Neural cell (in vitro differentiated cells): ENCODE data around the gene TSPAN17. TPM values are rescaled to one million over a fixed set of nuclear protein-coding genes. Genes with fewer than 3 reads are reported as not detected.

Experiments used
- H2AFZ ChIP-seq: fragments of 200-600, 300-800 bp; sonication (generic), shearing (Covaris generic); 2 replicates; pipeline ENCODE4 v1.6.0; 2014; ENCODE audit warnings: low read depth, mild to moderate bottlenecking, antibody characterized with exemption, low read length, moderate library complexity
- H3F3A ChIP-seq: fragments of 200-600 bp; shearing (Covaris generic); 2 replicates; pipeline ENCODE4 v1.6.1; 2016; ENCODE audit warnings: mild to moderate bottlenecking, moderate library complexity, mixed read lengths, antibody characterized with exemption, low read length; ENCODE audit not compliant: insufficient read depth, poor library complexity, severe bottlenecking
- H3K27ac ChIP-seq: fragments of 200-600, 300-800 bp; sonication (generic), shearing (Covaris generic); 2 replicates; pipeline ENCODE4 v1.5.1; 2014; ENCODE audit warnings: mild to moderate bottlenecking, low read length, moderate library complexity
- H3K27me3 ChIP-seq: fragments of 300-800, 200-600 bp; sonication (generic), shearing (Covaris generic); 2 replicates; pipeline ENCODE4 v1.6.0; 2014; ENCODE audit warnings: mild to moderate bottlenecking, low read depth, low read length, moderate library complexity; ENCODE audit not compliant: insufficient read depth
- H3K36me3 ChIP-seq: fragments of 300-800, 200-600 bp; sonication (generic), shearing (Covaris generic); 2 replicates; pipeline ENCODE4 v1.5.1; 2014; ENCODE audit warnings: mild to moderate bottlenecking, antibody characterized with exemption, low read length, moderate library complexity; ENCODE audit not compliant: insufficient read depth
- H3K4me2 ChIP-seq: fragments of 300-800, 200-600 bp; sonication (generic), shearing (Covaris generic); 2 replicates; pipeline ENCODE4 v1.6.0; 2014; ENCODE audit warnings: mild to moderate bottlenecking, low read length
- H3K4me3 ChIP-seq: fragments of 300-800, 200-600 bp; sonication (generic), shearing (Covaris generic); 2 replicates; pipeline ENCODE4 v1.5.1; 2014; ENCODE audit warnings: mild to moderate bottlenecking, low read length, moderate library complexity
- H3K79me2 ChIP-seq: fragments of 200-600 bp; shearing (Covaris generic); replicated peaks from 2 replicates; pipeline ENCODE4 v1.6.0; 2014; ENCODE audit warnings: mild to moderate bottlenecking, low read length, moderate library complexity; ENCODE audit not compliant: insufficient read depth
- H3K9ac ChIP-seq: fragments of 300-800, 200-600 bp; sonication (generic), shearing (Covaris generic); 2 replicates; pipeline ENCODE4 v1.6.1; 2016; ENCODE audit warnings: mild to moderate bottlenecking, low read length, mixed read lengths
- H3K9me2 ChIP-seq: fragments of 200-600 bp; shearing (Covaris generic); 2 replicates; pipeline ENCODE4 v1.6.1; 2016; ENCODE audit warnings: mild to moderate bottlenecking, low read length, mixed read lengths; ENCODE audit not compliant: insufficient read depth
- H3K9me3 ChIP-seq: fragments of 200-600, 300-800 bp; sonication (generic), shearing (Covaris generic); 2 replicates; pipeline ENCODE4 v1.6.1; 2016; ENCODE audit warnings: mild to moderate bottlenecking, mixed run types, low read length, moderate library complexity, mixed read lengths
- H4K20me1 ChIP-seq: fragments of 200-600 bp; shearing (Covaris generic); 2 replicates; pipeline ENCODE4 v1.6.1; 2016; ENCODE audit warnings: mild to moderate bottlenecking, mixed run types; ENCODE audit not compliant: insufficient read depth
- CTCF ChIP-seq: fragments of 450-650 bp; IDR thresholded peaks from 2 replicates; pipeline ENCODE4 v1.5.1; 2014; ENCODE audit warnings: antibody characterized with exemption, mild to moderate bottlenecking, moderate library complexity; ENCODE audit not compliant: poor library complexity, severe bottlenecking
- EP300 ChIP-seq: fragments of 450-650 bp; conservative IDR thresholded peaks from 2 replicates; pipeline ENCODE4 v1.6.1; 2014; ENCODE audit warnings: antibody characterized with exemption, mild to moderate bottlenecking, moderate library complexity; ENCODE audit not compliant: poor library complexity, severe bottlenecking
- EZH2 ChIP-seq: fragments of 200-600, 300-800 bp; shearing (Covaris generic), sonication (generic); IDR thresholded peaks from 2 replicates; pipeline ENCODE4 v1.6.1; 2014; ENCODE audit warnings: antibody characterized with exemption, low read length, borderline replicate concordance, mild to moderate bottlenecking; ENCODE audit not compliant: insufficient read depth, poor library complexity, severe bottlenecking
- MXI1 ChIP-seq: fragments of 450-650 bp; conservative IDR thresholded peaks from 2 replicates; pipeline ENCODE4 v1.6.1; 2014; ENCODE audit warnings: antibody characterized with exemption, mild to moderate bottlenecking; ENCODE audit not compliant: poor library complexity, severe bottlenecking
- POLR2AphosphoS5 ChIP-seq: IDR thresholded peaks from 2 replicates; pipeline ENCODE4 v1.6.1; 2012
- RAD21 ChIP-seq: fragments of 450-650 bp; conservative IDR thresholded peaks from 2 replicates; pipeline ENCODE4 v1.6.1; 2014; ENCODE audit warnings: antibody characterized with exemption, mild to moderate bottlenecking, moderate library complexity
- REST ChIP-seq: IDR thresholded peaks from 2 replicates; pipeline ENCODE4 v1.6.1; 2012; ENCODE audit warnings: borderline replicate concordance
- SMC3 ChIP-seq: fragments of 450-650 bp; conservative IDR thresholded peaks from 2 replicates; pipeline ENCODE4 v1.6.1; 2014; ENCODE audit warnings: antibody characterized with exemption, mild to moderate bottlenecking, moderate library complexity; ENCODE audit not compliant: poor library complexity
- TAF1 ChIP-seq: IDR thresholded peaks from 2 replicates; pipeline ENCODE4 v1.6.1; 2012; ENCODE audit warnings: low read depth
- polyA plus RNA-seq: library from polyadenylated mRNA; depleted of rRNA; stranded (reverse); fragments of >200 nt; gene quantifications from 2 replicates; pipeline ENCODE4 v1.2.3, GENCODE V29; 2014

Gene TSPAN17
- polyA plus RNA-seq, 1 donor from 2014 or later, result 66.4 TPM

DNA sequence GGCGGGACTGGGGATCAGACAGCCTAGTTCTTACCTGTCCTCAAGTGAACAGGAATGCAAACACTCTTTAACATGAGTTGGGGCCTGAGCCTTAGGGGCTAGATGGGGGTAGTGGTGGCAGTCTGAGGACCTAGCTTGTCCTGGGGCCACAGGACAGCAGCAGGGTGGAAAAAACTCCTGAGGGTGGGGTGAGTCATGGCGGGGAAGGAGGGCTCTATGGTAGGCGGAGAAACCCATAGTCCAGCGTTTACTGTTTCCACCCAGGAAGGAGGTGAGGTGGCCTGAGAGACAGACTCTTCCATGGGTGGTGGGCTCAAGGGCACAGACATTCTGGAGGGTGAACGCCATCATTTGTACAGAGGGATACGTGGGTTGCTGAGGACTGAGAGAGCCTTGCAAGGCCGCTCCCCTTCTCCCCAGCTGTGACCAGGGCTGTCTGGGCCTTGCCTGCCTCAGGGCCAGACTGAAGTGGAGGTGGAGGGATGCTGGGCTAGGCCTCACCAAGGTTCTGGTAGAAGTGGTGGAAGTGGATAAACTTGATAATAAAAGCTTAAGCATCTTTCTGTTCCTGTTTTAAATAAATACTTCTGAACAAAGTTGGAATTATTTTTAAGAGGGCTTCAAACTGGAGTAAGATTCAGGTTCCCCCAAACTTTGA lies 1.1 kb upstream of the TSPAN17 start:
- H3K4me3 ChIP-seq, result peak overlapping the region; percentile 83
- no peaks in the 10 kb centered on the region for H3K36me3 ChIP-seq
- TF ChIP-seq EZH2, result no peak
- no peak for TF ChIP-seq REST
- no peak for TF ChIP-seq TAF1
- no peak for TF ChIP-seq SMC3
- TF ChIP-seq CTCF, result no peak
- TF ChIP-seq MXI1, result no peak
- no peak for TF ChIP-seq POLR2AphosphoS5
- TF ChIP-seq EP300, result no peak
- no peak for TF ChIP-seq RAD21
- no peaks in the 10 kb centered on the region for H3K9me2 ChIP-seq
- no peaks in the 10 kb centered on the region for H3K27me3 ChIP-seq
- H3K27ac ChIP-seq, result peak overlapping the region; percentile 37
- H3K79me2 ChIP-seq, result peaks cover 9% of the 10 kb centered on the region
- no peaks in the 10 kb centered on the region for H3F3A ChIP-seq
- no peak overlapping the region for H3K9ac ChIP-seq
- no peak overlapping the region for H2AFZ ChIP-seq
- H4K20me1 ChIP-seq, result no peaks in the 10 kb centered on the region
- no peaks in the 10 kb centered on the region for H3K9me3 ChIP-seq
- H3K4me2 ChIP-seq, result no peak overlapping the region

DNA sequence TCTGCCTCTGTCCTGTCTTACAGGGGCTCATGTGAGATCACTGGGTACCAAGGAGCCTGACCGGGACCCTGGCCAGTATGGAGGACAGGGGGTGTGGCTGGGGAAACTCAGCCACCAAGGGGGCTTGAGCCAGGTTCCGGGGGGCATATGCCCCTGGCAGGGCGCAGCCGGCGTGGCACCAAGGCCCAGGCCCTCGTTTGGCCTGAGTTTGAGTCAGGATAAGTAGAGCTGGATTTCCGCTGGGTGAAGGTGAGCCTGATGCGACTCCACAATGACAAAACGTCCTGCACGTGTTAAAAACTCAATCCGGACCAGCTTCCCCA lies 616 bp upstream of the TSPAN17 start:
- H3K4me2 ChIP-seq, result peak overlapping the region; percentile 41
- H3K9ac ChIP-seq, result peak overlapping the region; percentile 78
- no peaks in the 10 kb centered on the region for H3K36me3 ChIP-seq
- peak overlapping the region; percentile 37 for H3K27ac ChIP-seq
- H3K79me2 ChIP-seq, result peaks cover 9% of the 10 kb centered on the region
- no peaks in the 10 kb centered on the region for H3K9me3 ChIP-seq
- no peaks in the 10 kb centered on the region for H3F3A ChIP-seq
- no peaks in the 10 kb centered on the region for H3K9me2 ChIP-seq
- no peaks in the 10 kb centered on the region for H3K27me3 ChIP-seq
- H2AFZ ChIP-seq, result peak overlapping the region; percentile 73
- TF ChIP-seq EP300, result no peak
- TF ChIP-seq CTCF, result no peak
- TF ChIP-seq REST, result no peak
- H3K4me3 ChIP-seq, result peak overlapping the region; percentile 83
- H4K20me1 ChIP-seq, result no peaks in the 10 kb centered on the region
